BE2C (cell line): ENCODE data around the gene AKAP13.
A peak's percentile ranks its signal among the peaks of the same experiment; 100 is the strongest.

Experiments used
- DNase-seq: peaks from one replicate; pipeline ENCODE4 v3.0.0-alpha.2; 2020
- H3K27me3 ChIP-seq: fragments of 250-450 bp; sonication (Bioruptor Pico); 2 replicates; pipeline ENCODE4 v1.5.1; 2020; ENCODE audit warnings: mild to moderate bottlenecking
- H3K36me3 ChIP-seq: fragments of 250-450 bp; sonication (Bioruptor Pico); 2 replicates; pipeline ENCODE4 v1.5.1; 2020; ENCODE audit warnings: mild to moderate bottlenecking
- H3K4me1 ChIP-seq: fragments of 250-450 bp; sonication (Bioruptor Pico); 2 replicates; pipeline ENCODE4 v1.5.1; 2020
- H3K4me3 ChIP-seq: 2 replicates; pipeline ENCODE4 v1.5.1; 2011; ENCODE audit warnings: low read depth, low read length
- H3K9me3 ChIP-seq: fragments of 250-450 bp; sonication (Bioruptor Pico); 2 replicates; pipeline ENCODE4 v1.5.1; 2020
- TF ChIP-seq, protein P1 (sequence below): IDR thresholded peaks from 2 replicates; pipeline ENCODE4 v1.5.1; 2012; ENCODE audit warnings: mild to moderate bottlenecking, low read depth, low read length

The AKAP13 gene

DNA sequence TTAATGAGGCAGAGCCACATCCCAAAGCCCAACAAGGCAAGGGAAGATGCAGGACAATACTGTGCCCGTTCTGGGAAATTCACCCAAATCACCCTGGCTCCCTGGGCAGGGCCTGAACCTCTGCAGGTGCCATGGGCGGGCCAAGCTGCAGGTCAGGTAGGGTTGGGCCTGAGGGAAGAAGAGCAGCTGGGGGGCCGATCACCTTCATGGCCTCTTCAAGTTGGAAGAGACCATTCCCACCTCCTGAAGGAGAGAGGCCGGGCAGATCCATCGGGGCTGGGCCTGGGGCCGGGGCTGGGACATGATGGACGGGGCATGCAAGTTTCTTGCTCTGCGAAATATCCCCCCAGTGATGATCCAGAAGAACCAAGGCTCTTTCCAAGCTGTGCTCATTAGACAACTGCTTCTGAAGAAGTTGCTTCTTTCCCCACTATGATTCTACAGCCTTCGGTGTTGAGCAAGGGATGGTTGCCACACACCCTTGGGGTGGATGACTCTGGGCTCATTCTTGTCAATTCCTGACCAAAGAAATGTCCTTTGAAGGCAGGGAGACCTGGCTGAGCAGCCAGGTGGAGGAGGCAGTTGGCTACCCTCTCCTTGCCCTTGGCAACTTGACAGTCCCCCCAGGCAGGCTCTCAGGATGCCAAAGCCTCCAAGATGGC, 376.1 kb downstream of the AKAP13 start:
- Histone ChIP-seq H3K4me3 (no peak overlapping the region), H3K9me3 (no peaks in the 10 kb centered on the region), H3K4me1 (0 out of 2 replicates have a peak, but pooled peaks cover 3% of the 10 kb centered on the region), H3K27me3 (no peaks in the 10 kb centered on the region), H3K36me3 (no peaks in the 10 kb centered on the region)
- no peak for DNase-seq
- TF ChIP-seq, protein P1, sequence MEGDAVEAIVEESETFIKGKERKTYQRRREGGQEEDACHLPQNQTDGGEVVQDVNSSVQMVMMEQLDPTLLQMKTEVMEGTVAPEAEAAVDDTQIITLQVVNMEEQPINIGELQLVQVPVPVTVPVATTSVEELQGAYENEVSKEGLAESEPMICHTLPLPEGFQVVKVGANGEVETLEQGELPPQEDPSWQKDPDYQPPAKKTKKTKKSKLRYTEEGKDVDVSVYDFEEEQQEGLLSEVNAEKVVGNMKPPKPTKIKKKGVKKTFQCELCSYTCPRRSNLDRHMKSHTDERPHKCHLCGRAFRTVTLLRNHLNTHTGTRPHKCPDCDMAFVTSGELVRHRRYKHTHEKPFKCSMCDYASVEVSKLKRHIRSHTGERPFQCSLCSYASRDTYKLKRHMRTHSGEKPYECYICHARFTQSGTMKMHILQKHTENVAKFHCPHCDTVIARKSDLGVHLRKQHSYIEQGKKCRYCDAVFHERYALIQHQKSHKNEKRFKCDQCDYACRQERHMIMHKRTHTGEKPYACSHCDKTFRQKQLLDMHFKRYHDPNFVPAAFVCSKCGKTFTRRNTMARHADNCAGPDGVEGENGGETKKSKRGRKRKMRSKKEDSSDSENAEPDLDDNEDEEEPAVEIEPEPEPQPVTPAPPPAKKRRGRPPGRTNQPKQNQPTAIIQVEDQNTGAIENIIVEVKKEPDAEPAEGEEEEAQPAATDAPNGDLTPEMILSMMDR: no peak

DNA sequence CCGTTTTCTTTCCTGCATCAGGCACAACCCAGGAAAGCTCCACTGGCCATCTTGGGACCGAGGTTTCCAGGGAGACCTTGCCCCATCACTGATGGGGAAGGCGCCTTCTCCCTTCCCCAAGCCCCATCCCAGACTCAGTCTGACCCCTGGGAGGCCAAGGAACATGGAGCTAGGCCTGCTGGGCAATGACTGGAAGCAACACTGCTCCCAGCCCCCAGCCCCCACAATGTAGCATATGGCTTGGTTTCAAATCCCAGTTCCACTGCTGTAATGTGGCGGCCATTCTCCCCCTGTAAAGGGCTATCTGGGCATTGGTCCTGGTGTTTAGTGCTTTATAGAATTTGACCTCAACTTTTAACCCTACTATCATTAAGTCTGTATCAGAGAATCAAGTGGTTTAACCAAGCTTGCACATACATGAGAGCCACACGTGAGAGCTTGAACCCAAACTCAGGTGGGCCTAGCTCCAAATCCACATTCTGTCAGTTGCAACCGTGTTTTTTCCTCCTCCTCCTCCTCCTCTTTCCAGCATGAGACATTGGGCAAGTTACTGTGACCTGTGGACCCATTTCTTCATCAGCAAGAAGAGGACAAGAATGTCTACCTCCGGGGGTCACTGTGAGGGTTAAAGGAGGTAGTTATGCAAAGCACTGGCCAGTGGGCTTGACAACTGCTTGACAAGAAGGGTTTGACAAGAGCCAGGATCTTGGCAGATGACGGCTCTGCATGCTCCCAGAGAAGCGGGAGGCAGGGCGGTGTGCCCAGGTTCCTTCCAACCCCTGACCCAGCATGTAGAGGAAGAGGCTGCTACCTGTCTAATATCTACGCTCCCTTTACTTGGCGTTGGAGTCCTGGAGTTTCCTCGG, 376.9 kb downstream of the AKAP13 start:
- no peak overlapping the region for H3K4me3 ChIP-seq
- TF ChIP-seq, protein P1: no peak
- no peaks in the 10 kb centered on the region for H3K27me3 ChIP-seq
- H3K4me1 ChIP-seq: 0 out of 2 replicates have a peak, but pooled peaks cover 3% of the 10 kb centered on the region
- DNase-seq: no peak
- no peaks in the 10 kb centered on the region for H3K36me3 ChIP-seq
- no peaks in the 10 kb centered on the region for H3K9me3 ChIP-seq

DNA sequence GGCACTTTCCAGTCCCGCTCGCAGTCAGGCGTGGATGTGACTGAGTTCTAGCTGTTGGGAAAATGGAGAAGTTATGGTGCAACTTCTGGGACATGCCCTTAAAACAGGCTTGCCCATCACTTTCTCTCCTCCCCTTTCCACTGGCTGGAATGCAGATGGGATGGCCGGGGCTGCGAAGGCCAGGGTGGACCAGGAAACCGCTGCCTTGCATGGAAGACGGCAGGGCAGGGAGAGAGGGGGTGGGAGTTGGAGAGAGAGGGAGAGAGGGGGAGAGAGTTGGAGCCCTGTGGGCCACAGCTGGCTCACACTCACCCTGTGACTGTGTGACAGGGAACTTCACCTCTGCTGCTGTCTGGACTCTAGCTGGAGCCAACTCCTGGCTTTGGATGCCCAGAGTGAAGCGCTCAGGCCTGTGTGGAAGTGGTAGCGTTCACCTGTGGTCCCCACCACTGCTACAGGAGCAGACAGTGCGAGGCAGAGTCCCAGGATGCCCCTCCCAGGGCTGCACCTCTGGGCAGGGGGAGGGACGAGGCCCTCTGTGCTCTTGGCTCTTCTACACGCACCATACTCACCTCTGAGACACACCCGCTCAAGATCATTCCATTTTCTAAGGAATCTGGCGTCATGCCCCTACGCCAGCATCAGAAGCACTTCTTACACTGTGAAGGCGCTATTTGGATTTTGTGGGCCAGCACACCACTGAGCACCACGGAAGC, 377.7 kb downstream of the AKAP13 start:
- Histone ChIP-seq H3K36me3 (no peaks in the 10 kb centered on the region), H3K4me1 (0 out of 2 replicates have a peak, but pooled peaks cover 3% of the 10 kb centered on the region), H3K27me3 (no peaks in the 10 kb centered on the region), H3K4me3 (no peak overlapping the region), H3K9me3 (no peaks in the 10 kb centered on the region)
- TF ChIP-seq, protein P1: no peak
- DNase-seq: no peak

DNA sequence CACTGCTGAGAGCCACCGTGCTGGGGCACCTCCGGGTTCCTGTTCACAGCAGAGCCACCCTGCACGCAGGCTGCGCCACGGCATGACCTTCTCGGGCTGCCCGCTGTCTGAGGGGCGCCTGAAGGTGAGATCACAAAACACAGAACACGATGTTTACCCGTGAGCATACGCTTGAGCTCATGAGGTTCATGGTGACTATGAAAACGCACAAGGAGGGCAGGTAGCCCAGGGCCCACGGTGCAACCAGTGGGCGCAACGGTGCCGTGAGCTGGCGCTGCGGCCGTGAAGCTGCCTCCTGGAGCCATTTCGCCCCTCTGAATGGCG, 378.2 kb downstream of the AKAP13 start:
- TF ChIP-seq, protein P1: no peak
- Histone ChIP-seq H3K4me3 (no peak overlapping the region), H3K9me3 (no peaks in the 10 kb centered on the region), H3K4me1 (0 out of 2 replicates have a peak, but pooled peaks cover 3% of the 10 kb centered on the region), H3K27me3 (no peaks in the 10 kb centered on the region), H3K36me3 (no peaks in the 10 kb centered on the region)
- no peak for DNase-seq

DNA sequence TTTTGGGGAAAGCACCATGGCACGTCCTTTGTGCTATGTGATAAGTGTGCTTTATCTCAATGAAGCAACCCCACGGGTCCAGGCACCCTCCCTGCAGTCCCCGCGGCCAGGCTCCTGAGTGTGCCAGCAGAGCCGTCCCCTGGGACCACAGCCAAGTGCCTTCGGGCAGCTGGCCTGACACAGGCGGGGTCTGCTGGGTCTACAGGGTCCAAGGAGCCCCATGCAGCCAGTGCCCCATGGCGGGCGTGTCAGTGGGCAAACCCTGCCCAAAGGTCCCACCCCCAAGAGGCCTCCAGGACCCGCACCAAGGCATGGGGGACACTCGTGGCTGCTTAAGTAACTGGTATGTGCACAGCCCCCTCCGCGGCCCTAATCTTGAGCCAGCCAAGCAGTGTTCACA, 379.0 kb downstream of the AKAP13 start:
- Histone ChIP-seq H3K4me1 (peaks cover 7% of the 10 kb centered on the region), H3K36me3 (no peaks in the 10 kb centered on the region), H3K9me3 (no peaks in the 10 kb centered on the region), H3K4me3 (no peak overlapping the region), H3K27me3 (no peaks in the 10 kb centered on the region)
- DNase-seq: peak; percentile 90
- TF ChIP-seq, protein P1: no peak

DNA sequence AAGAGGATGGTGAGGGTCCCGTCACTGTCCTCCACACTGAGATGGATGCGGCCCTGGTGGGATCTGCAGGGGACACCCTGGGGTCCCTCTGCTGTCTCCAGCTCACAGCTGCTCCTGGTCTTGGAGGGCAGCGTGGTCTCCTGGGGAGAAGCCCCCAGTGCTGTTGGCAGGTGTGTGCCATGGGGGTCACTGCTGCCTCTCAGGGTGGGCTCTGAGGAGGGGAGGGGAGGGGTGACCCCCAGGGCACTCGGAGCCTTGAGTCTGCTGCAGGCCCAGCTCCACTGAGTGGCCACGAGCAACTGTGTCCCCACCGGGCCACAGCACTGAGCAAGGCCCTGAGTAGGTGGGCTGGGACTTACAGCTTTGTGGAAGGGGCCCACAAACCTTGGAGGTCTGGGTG, 379.6 kb downstream of the AKAP13 start:
- TF ChIP-seq, protein P1: no peak
- Histone ChIP-seq H3K4me1 (peaks cover 13% of the 10 kb centered on the region), H3K36me3 (no peaks in the 10 kb centered on the region), H3K4me3 (no peak overlapping the region), H3K27me3 (no peaks in the 10 kb centered on the region), H3K9me3 (no peaks in the 10 kb centered on the region)
- no peak for DNase-seq
